CD4-positive, alpha-beta T cell treated with Interleukin-6 at 100 ng/mL for 8 hours (primary cell): ENCODE data around the gene OSBPL10.

Source experiments
- DNase-seq: peaks from one replicate; pipeline ENCODE4 v3.0.0-alpha.2; 2020; ENCODE audit warnings: mixed read lengths, low spot score

The OSBPL10 gene

DNA sequence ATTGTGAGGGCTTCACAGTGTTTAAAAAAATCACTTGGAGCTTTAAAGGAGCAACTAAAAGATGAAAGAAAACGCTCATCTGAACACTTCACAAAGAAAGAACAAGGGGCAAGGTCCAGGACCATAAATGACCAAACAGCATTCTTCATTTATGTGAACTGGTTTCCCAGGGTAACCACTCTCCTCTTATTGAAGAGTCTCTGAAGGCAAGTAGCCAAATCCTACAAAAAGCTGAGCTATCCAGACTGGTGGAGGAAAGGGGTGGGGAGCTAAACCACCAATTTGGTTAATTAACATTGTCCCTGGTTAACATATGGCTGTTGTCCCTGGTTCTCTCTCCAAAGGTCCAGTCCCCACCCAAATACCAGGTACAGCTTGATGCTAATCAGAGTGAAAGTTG is 58.1 kb downstream of the OSBPL10 start:
- no peak for DNase-seq

GRCh38 chr3:31921837-31922236 is 59.2 kb downstream of the OSBPL10 start:
- no peak for DNase-seq

GRCh38 chr3:31920310-31920709 is 60.8 kb downstream of the OSBPL10 start:
- DNase-seq = no peak

DNA sequence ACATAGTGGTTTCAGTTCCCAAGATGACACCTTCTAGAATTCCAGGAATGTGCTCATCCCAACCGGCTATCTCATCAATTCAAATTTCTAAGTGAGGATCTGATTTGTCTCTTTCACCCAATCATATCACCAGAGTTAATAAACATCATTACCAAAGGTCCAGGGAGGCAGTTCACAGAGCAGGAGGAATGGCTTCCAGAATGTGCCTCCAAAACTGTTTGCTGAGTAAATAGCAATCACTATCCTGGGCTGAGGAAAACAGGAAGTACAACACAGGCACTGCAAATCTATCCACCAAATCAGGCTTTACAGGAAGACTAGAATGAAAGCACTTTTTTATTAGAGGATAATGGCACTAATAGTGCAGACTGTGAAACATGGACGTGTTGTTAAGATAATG is 61.5 kb downstream of the OSBPL10 start:
- no peak for DNase-seq

- DNase-seq = no peak
Measured at GRCh38 chr3:31918179-31919150, 62.6 kb downstream of the OSBPL10 start.

DNA sequence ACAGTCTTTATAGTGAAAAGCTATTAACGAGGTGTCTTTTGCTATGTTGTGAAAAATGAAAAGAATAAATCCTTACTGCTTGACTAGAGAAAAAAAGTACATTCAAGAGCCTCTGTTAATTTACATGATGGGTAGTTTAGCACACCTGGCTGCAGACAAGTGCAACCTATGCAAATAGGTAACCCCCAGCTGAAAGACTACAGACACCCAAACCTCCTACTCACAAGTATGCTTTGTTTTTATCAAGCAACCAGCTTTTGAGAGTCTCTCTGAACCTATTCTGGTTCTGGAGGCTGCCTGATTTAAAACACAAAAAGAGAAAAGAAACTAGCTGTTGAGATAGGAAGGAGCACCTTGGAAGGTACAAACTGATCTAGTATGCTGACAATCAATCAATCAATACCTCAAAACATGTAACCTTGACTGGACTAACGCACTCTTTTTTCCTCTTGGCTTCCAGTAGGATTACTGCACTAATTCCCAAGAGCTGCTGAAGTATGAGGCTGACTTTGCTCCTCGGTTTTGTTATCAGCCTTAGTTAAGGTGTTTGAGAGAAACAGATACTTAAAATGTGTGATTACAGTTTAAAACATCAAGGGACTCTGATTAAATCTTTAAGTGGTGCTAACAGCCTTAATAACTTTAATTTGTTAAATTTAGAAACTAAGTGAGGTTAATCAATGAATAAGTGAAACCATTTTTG is 63.6 kb downstream of the OSBPL10 start:
- DNase-seq = no peak

- DNase-seq = no peak
Measured at GRCh38 chr3:31911643-31912042, 69.4 kb downstream of the OSBPL10 start.

GRCh38 chr3:31911124-31911523 is 69.9 kb downstream of the OSBPL10 start:
- DNase-seq = no peak

DNA sequence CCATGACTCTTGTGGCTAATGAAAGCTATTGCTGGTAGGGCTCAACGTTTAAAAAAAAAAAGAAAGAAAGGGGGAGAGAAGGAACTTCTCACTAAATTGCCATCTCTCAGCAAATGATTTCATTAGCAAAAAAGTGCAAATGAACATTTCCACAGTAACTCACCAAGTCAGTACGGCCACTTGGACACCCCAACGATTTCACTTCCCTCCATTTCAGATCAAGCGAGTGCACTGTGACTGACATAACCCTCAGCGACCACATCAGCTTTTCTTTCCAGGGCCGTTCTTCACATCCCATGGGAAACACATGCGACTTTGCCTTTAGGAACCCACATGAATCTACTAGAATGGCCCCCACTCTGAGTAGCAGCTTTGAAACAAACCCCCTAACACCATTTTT is 71.6 kb downstream of the OSBPL10 start:
- DNase-seq = no peak

GRCh38 chr3:31908391-31909097 is 72.5 kb downstream of the OSBPL10 start:
- no peak for DNase-seq

- DNase-seq = no peak
Measured at GRCh38 chr3:31906182-31906581, 74.9 kb downstream of the OSBPL10 start.

GRCh38 chr3:31903686-31904431 is 77.2 kb downstream of the OSBPL10 start:
- DNase-seq = no peak

GRCh38 chr3:31900583-31900982 is 80.5 kb downstream of the OSBPL10 start:
- DNase-seq = no peak

DNA sequence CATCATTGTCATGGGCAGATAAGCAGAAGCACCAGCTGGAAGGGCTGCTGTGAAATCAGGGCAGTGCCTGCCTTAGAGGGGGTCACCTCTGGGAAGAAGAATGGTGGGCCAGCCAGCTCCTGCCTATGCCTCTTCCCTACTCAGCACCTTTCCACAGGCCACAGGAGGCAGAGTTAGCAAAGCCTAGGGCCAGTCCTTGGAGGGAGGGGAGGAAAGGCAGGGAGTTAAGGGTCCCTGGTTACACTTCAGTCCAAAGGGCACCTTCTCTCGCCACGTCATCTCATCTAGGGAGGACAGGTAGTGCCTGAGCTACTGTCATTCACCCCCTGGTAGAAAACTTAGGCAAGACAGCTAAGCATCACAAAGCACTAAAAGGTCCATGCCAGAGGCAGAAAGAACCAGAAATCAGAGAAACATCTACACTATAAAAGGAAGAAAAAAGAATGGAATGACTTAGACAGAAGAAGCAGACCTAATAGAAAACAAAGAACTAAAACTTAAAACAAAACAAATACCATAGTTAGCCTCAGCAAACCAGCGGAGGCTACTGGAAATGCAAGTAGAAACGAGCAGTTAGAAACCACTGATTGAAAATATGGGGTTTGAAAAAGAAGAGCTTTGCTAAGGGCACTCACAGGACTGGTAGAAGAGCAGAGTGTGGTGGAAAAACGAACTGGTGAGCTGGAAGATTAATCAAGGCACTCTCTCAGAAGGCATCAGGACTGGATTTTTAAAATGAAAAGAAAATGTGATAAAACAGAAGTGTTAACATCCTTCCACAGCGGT is 84.2 kb downstream of the OSBPL10 start:
- DNase-seq = no peak

DNA sequence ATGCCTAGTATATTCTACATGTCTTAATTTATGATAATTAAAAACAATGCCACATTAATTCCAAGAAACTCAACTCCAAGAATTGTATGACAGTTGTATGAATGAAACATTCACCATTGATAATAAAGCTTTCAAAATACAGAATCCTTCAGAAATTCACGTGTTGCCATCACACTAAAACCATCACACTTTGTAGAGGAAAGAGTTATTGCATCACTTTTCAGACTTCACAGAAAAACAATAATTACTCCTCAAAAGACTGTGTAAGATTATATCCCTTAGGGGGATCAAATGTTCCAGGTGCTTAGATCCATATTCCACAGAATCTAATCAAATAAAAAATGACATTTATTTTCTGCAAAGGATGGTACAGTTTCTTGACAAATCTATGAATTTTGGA is 85.0 kb downstream of the OSBPL10 start:
- DNase-seq = no peak

- no peak for DNase-seq
Measured at GRCh38 chr3:31895471-31895870, 85.6 kb downstream of the OSBPL10 start.

GRCh38 chr3:31892916-31893573 is 88.0 kb downstream of the OSBPL10 start:
- no peak for DNase-seq

- no peak for DNase-seq
Measured at GRCh38 chr3:31892500-31892899, 88.6 kb downstream of the OSBPL10 start.

DNA sequence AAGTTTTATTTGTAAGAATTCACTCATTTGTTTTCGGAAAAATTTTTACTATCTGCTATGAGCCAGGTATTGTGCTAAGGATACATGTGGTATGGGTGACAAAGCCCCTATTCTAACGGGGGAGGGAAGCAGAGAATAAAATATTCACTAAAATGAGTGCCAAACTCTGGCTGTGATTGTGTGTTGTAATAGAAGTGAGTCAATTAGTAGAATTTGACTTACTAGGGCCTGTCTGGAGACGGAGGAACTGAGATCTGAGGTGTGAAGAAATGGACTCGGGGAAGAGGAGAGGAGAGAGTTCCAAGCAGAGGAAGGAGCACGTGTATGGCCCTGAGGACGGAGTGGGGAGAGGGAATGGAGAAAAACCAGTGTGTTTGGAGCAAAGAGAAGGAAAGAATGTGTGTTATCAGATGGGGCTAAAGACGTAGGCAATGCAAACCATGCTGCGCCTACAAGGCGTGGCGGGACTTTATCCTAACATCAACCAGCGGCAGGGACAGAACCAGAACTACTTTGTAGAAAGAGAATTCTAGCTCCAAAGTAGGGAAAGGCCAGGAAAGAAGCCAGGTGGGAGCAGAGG is 89.1 kb downstream of the OSBPL10 start:
- DNase-seq = no peak
